Psoas muscle (tissue), 8 donors: ENCODE results near the gene POLR2L. TPM values are rescaled to one million over a fixed set of nuclear protein-coding genes. Genes with fewer than 3 reads are reported as not detected.

Experiments used
- ATAC-seq, 4 donors: fragments of 200-7000 bp; cut with Tn5 transposase; one replicate each; pipeline ENCODE4 v1.9.1; 2020; ENCODE audit warnings: moderate library complexity in 3 of 4, mild to moderate bottlenecking in 2 of 4
- DNase-seq, 2 donors: peaks; one replicate each; pipeline ENCODE4 v3.0.0-alpha.2; 2020
- H3K27ac ChIP-seq: fragments of 200-600 bp; one replicate; pipeline ENCODE4 v1.8.0; 2022
- H3K27me3 ChIP-seq, 3 donors: fragments of 200-600 bp in 1 of 3; one replicate each; pipeline versions ENCODE4 v1.6.1 to v1.8.0; 2013 to 2022; ENCODE audit warnings: low read length in 2 of 3, mild to moderate bottlenecking in 2 of 3, moderate library complexity in 1 of 3; ENCODE audit not compliant: insufficient read depth in 3 of 3
- H3K36me3 ChIP-seq, 2 donors: fragments of 200-600 bp in 1 of 2; one replicate each; pipeline versions ENCODE4 v1.6.1 to v1.8.0; 2013 to 2022; ENCODE audit warnings: low read depth in 1 of 2, mild to moderate bottlenecking in 1 of 2, moderate library complexity in 1 of 2; ENCODE audit not compliant: insufficient read depth in 1 of 2
- H3K4me1 ChIP-seq: fragments of 200-600 bp; one replicate; pipeline ENCODE4 v1.8.0; 2022
- H3K4me3 ChIP-seq: fragments of 200-600 bp; one replicate; pipeline ENCODE4 v1.8.0; 2022; ENCODE audit warnings: mild to moderate bottlenecking
- H3K9me3 ChIP-seq: fragments of 200-600 bp; one replicate; pipeline ENCODE4 v1.8.0; 2022
- CTCF ChIP-seq: fragments of 200-600 bp; IDR thresholded peaks from one replicate; pipeline ENCODE4 v1.8.0; 2022; ENCODE audit warnings: antibody characterized with exemption
- WGBS, 3 donors: extraction: QIAGEN DNeasy Blood & Tissue Kit; methylation state at CpG; one replicate each; pipeline versions ENCODE4 v1.1.6 to v1.1.7; 2013; 5-methylcytosine and 5-hydroxymethylcytosine counted together
- intact Hi-C, 2 donors: fragments of 100-400 bp; cut with DNase I; formaldehyde crosslinking; loops; one replicate each; pipeline versions ENCODE4 v1.11.0 to v1.14.2; 2022
- long read RNA-seq, 2 donors: library from polyadenylated mRNA; unstranded; transcript quantifications; one replicate each; pipeline ENCODE4 v2.0.0, GENCODE V29; 2021
- polyA plus RNA-seq, 3 donors: library from polyadenylated mRNA; stranded (reverse); fragments of 200-250 nt; gene quantifications; one replicate each; pipeline ENCODE4 v1.2.3, GENCODE V29; 2013
- total RNA-seq, 4 donors: library from RNA; stranded (reverse); fragmentation: NEBNext Ultra II Directional in 2 of 4; extraction: Animal tissue kit (Norgen Biotek cat#: 25700) in 2 of 4; gene quantifications; one replicate each; pipeline versions ENCODE4 v1.2.1 to v1.2.4, GENCODE V29; 2021 to 2023
- donor health status: healthy with polysubstance abuse.
- donor health status: DM: no; HTN: no; CAD: no; lungs with moderate emphysema.
- donor health status: Bipolar disorder and iron deficiency.
- donor health status: healthy.
- donor health status: DM: yes; HTN: yes; CAD: no.
- donor health status: DM: no; HTN: no; CAD: no.
- donor health status: DM: no; HTN: no; CAD: no.
- donor health status: DM: yes; HTN: yes; CAD: no.

Gene POLR2L
- total RNA-seq, result 100 to 1,000 TPM; 113 to 205 (median 156) TPM
- 100 to 1,000 TPM; 114 to 178 (median 176) TPM for polyA plus RNA-seq
- long read RNA-seq, donor 1, transcript POLR2L-201 (2 exons, 892 nt), result major isoform, 117 of 120 reads
- long read RNA-seq, donor 1, partial matches to known transcripts, result 0 of 120 reads
- long read RNA-seq, donor 1, other reads (novel, unspliced or antisense), result 3 of 120 reads
- long read RNA-seq, donor 2, transcript POLR2L-201 (2 exons, 892 nt), result major isoform, 97 of 98 reads
- long read RNA-seq, donor 2, partial matches to known transcripts, result 0 of 98 reads
- long read RNA-seq, donor 2, other reads (novel, unspliced or antisense), result 1 of 98 reads

GRCh38 chr11:842370-843002 lies at the start of gene POLR2L, which contains the start of gene TSPAN4:
TSS of gene POLR2L (minus strand) at chr11:842529. CDS start at chr11:842508, 21 bp downstream.
TSS of gene TSPAN4 (plus strand) at chr11:842852. CDS start at chr11:850305, 7,453 bp downstream.
- Histone ChIP-seq H3K9me3 (no peaks in the 10 kb centered on the region), H3K27ac (peak within 1 kb of the TSS; percentile 94), H3K4me1 (peaks cover 41% of the 10 kb centered on the region), H3K36me3 (peaks cover 3 to 37% of the 10 kb centered on the region in 2 donors), H3K27me3 (no peaks in the 10 kb centered on the region), H3K4me3 (peak within 1 kb of the TSS; percentile 93)
- ATAC-seq (peak; percentile 69 to 79 (median 74)), DNase-seq (peak; percentile 93 to 97)
- 0 to 1% (median 0%) methylated on average over 53 to 87 of the region's 87 CpGs for WGBS, 3 donors
- intact Hi-C loops, result no loop called here
- no peak for TF ChIP-seq CTCF

DNA sequence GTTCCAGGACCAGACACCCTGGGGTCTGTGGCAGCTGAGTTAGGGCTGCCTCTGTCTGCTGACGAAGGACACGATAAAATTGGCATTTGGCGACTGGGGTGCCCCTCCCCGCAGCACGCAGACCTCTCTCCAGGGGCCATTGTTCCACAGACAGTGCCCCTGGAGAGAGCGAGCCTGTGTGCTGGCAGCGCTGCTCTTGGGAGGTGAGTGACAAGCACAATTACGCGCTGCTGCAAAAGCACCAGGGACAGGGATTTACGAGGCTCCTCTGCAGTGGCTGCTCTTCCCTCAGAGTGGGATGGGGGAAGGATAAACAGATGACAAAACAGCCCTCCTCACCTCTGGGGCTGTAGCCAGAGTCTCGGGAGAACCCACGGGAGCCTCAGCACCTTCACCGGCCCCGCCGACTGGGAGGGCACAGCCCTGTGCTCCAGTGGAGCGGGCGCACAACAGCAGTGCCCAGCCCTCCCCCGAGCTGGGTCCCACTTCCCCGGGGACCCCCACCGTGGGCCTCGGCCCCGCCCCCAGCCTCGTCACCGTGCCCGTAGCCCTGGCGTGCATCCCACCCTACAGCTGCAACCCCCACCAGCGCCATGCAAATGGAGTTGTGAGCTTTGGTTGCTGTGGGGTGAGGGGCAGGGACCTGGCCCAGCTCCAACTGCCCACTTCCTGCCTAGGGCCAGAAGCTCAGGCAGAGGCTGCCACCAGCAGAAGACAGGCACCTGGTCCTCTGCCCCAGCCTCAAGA lies 48.6 kb upstream of the POLR2L start:
- H3K4me1 ChIP-seq, result peaks cover 7% of the 10 kb centered on the region
- DNase-seq (no peak), ATAC-seq (no peak)
- H3K9me3 ChIP-seq, result no peaks in the 10 kb centered on the region
- H3K36me3 ChIP-seq, result no peaks in the 10 kb centered on the region
- H3K4me3 ChIP-seq, result no peak overlapping the region
- WGBS, 3 donors, result 67 to 70% (median 67%) methylated on average over 20 to 27 of the region's 27 CpGs
- no peak for TF ChIP-seq CTCF
- intact Hi-C loops, result no loop called here
- no peaks in the 10 kb centered on the region for H3K27me3 ChIP-seq
- no peak overlapping the region for H3K27ac ChIP-seq

DNA sequence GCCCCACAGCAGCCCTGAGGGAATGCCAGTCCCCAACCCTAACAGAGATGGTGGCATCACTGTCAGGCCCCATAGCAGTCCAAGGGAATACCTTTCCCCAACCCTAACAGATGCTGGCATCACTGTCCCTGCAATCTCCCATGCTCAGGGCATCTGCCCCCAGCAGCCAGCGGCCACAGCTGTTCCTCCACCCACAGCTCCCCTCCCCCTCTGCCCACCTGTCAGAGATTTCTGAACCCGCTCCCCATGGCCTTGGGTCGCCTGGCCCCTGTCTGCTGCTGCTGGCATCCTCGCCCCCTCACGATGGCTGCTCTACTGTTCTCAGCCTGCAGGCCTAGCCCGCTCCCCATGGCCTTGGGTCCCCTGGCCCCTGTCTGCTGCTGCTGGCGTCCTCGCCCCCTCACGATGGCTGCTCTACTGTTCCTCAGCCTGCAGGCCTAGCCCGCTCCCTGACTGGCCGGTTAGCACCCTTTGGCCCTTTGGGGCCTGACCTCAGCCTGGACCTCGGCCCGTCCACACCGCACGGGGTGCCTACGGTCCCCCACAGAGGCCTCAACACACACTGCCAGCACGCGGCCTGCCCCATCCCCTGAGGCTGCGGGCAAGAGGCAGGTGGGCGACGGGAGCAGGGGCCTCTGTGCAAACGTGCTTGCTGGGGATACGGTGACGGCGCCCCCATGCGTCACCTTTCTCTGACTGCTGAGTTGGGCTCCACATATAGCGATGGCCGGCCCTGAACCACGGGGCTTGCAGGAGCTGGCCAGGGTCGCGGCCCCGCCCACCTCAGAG lies 47.6 kb upstream of the POLR2L start:
- no peak for ATAC-seq
- TF ChIP-seq CTCF, result no peak
- WGBS, 3 donors, result 78 to 82% (median 80%) methylated on average over 32 of the region's 32 CpGs
- H3K4me3 ChIP-seq, result no peak overlapping the region
- intact Hi-C loops, result no loop called here
- no peak for DNase-seq
- no peaks in the 10 kb centered on the region for H3K36me3 ChIP-seq
- no peak overlapping the region for H3K27ac ChIP-seq
- peaks cover 7% of the 10 kb centered on the region for H3K4me1 ChIP-seq
- no peaks in the 10 kb centered on the region for H3K9me3 ChIP-seq
- no peaks in the 10 kb centered on the region for H3K27me3 ChIP-seq

GRCh38 chr11:889257-889656 lies 46.9 kb upstream of the POLR2L start:
- Histone ChIP-seq H3K4me1 (peaks cover 7% of the 10 kb centered on the region), H3K27ac (no peak overlapping the region), H3K36me3 (no peaks in the 10 kb centered on the region), H3K27me3 (no peaks in the 10 kb centered on the region), H3K4me3 (no peak overlapping the region), H3K9me3 (no peaks in the 10 kb centered on the region)
- no peak for TF ChIP-seq CTCF
- no peak for DNase-seq
- WGBS, 3 donors, result 79 to 83% (median 81%) methylated on average over 13 of the region's 13 CpGs
- intact Hi-C loops, result no loop called here
- ATAC-seq, result peak in 1 of 4 donors; percentile 12
